ENCODE data around the gene KLHL11. TPM values are rescaled to one million over a fixed set of nuclear protein-coding genes. Genes with fewer than 3 reads are reported as not detected.

KLHL11 gene
- total RNA-seq, 1 experiment from 2014 or later = 14.5 TPM

DNA sequence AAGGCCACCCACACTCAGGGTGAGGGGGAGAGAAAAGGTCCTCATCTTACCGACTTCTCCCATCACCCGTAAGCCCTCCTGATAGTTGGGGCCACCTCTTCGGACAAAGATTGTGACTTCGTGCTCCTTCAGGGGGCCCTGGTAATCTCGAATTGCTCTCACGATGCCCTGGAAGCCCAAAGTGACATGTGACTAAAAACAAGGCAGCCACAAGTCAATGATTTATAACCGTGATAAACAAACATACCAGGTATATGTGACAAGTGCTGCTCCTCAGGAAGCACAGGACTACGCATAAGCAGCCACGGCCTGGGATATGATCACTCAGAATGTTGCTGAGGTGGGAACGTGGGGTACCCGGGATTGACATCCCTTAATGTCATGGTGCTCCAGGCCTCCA is 36.4 kb upstream of the KLHL11 start:
- POLR2A ChIA-PET (ENCODE audit: unreplicated experiment) = no interaction called here
- DNase-seq = no peak
- Histone ChIP-seq H3K27ac (no peak overlapping the region), H3K36me3 (ENCODE audit: low read depth) (peaks cover 21% of the 10 kb centered on the region), H3K9me2 (ENCODE audit: insufficient read depth) (no peaks in the 10 kb centered on the region), H3K4me2 (no peak overlapping the region), H3K4me1 (replicated peaks; ENCODE audit: insufficient read depth) (no peaks in the 10 kb centered on the region), H3K27me3 (ENCODE audit: insufficient read depth, low read depth) (no peaks in the 10 kb centered on the region), H3K9me3 (ENCODE audit: insufficient read depth, low read depth) (no peaks in the 10 kb centered on the region), H2AFZ (no peak overlapping the region), H3F3A (ENCODE audit: insufficient read depth, low read depth) (peaks cover 21% of the 10 kb centered on the region; the same call in 1 of the 2 replicates), H4K20me1 (ENCODE audit: insufficient read depth) (no peaks in the 10 kb centered on the region), H3K4me3 (no peak overlapping the region), H3K79me2 (ENCODE audit: low read depth) (no peaks in the 10 kb centered on the region)
- CTCF ChIA-PET = no interaction called here
- TF ChIP-seq, protein P1, sequence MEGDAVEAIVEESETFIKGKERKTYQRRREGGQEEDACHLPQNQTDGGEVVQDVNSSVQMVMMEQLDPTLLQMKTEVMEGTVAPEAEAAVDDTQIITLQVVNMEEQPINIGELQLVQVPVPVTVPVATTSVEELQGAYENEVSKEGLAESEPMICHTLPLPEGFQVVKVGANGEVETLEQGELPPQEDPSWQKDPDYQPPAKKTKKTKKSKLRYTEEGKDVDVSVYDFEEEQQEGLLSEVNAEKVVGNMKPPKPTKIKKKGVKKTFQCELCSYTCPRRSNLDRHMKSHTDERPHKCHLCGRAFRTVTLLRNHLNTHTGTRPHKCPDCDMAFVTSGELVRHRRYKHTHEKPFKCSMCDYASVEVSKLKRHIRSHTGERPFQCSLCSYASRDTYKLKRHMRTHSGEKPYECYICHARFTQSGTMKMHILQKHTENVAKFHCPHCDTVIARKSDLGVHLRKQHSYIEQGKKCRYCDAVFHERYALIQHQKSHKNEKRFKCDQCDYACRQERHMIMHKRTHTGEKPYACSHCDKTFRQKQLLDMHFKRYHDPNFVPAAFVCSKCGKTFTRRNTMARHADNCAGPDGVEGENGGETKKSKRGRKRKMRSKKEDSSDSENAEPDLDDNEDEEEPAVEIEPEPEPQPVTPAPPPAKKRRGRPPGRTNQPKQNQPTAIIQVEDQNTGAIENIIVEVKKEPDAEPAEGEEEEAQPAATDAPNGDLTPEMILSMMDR (conservative IDR thresholded peaks at IDR 0.05) = no peak
- TF ChIP-seq EZH2 (IDR thresholded peaks at IDR 0.05; ENCODE audit: low read depth) = no peak
- intact Hi-C loops (cut with micrococcal nuclease; ENCODE audit: unreplicated experiment) = no loop called here
- BruUV-seq (replicated peaks) = no TSS peak

DNA sequence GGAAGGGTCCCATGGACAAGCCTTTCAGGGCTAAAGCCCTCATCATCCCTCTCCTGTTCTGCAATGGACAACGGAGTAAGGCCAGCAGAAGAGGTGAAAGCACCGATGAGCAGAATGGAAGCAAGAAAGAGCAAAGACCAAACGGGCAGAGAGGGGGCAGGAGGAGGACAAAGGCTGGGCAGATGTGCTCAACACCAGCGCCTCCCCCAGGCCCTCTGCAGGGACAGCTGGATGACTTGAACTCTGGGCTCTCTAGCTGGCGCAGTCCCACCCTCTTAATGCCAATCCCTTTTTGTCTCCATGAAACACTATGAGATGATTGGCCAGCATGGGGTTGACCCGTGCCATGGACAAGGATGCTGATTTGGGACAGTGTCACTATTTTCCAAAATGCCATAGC is 31.5 kb upstream of the KLHL11 start:
- no peaks in the 10 kb centered on the region for H3K9me3 ChIP-seq (ENCODE audit: insufficient read depth, low read depth)
- peaks cover 27% of the 10 kb centered on the region for H3K36me3 ChIP-seq (ENCODE audit: low read depth)
- H3K27ac ChIP-seq = no peak overlapping the region
- H3F3A ChIP-seq (ENCODE audit: insufficient read depth, low read depth) = peaks cover 22% of the 10 kb centered on the region; the same call in 1 of the 2 replicates
- intact Hi-C loops (cut with micrococcal nuclease; ENCODE audit: unreplicated experiment) = no loop called here
- no peaks in the 10 kb centered on the region for H3K27me3 ChIP-seq (ENCODE audit: insufficient read depth, low read depth)
- TF ChIP-seq, protein P1 (conservative IDR thresholded peaks at IDR 0.05) = no peak
- no peak for TF ChIP-seq EZH2 (IDR thresholded peaks at IDR 0.05; ENCODE audit: low read depth)
- peaks cover 5% of the 10 kb centered on the region; the same call in 1 of the 2 replicates for H4K20me1 ChIP-seq (ENCODE audit: insufficient read depth)
- H3K9me2 ChIP-seq (ENCODE audit: insufficient read depth) = no peaks in the 10 kb centered on the region
- BruUV-seq (replicated peaks) = no TSS peak
- no peak overlapping the region for H3K4me2 ChIP-seq
- ChIA-PET CTCF (no interaction called here), POLR2A (ENCODE audit: unreplicated experiment) (no interaction called here)
- H2AFZ ChIP-seq = no peak overlapping the region
- DNase-seq = no peak
- H3K4me3 ChIP-seq = no peak overlapping the region
- H3K4me1 ChIP-seq (replicated peaks; ENCODE audit: insufficient read depth) = no peaks in the 10 kb centered on the region
- H3K79me2 ChIP-seq (ENCODE audit: low read depth) = no peaks in the 10 kb centered on the region

DNA sequence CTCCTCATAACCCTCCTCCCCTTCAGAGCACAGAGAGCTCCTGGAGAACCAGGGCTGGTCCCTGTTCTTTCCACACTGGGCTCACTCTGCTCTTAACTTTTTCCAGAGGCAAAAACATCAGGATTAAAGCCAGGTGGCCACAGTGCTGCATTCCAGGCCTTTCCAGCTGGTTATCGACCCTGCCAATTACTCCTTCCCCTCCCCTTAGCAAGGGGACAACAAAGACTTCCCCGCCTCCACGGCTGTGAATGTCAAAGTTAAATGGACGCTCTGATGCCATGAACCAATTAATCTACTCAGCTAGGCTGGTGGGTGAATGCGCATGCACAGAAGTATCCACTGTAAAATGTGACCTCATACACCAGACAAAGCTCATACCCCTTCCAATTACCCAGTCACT is 30.4 kb upstream of the KLHL11 start:
- POLR2A ChIA-PET (ENCODE audit: unreplicated experiment) = no interaction called here

More for the DNA sequence above, 30.4 kb upstream of the KLHL11 start:
- Histone ChIP-seq H3K36me3 (ENCODE audit: low read depth) (peaks cover 23% of the 10 kb centered on the region), H3K27ac (no peak overlapping the region), H3K4me2 (no peak overlapping the region), H3F3A (ENCODE audit: insufficient read depth, low read depth) (peaks cover 27% of the 10 kb centered on the region; the same call in 1 of the 2 replicates), H3K9me2 (ENCODE audit: insufficient read depth) (no peaks in the 10 kb centered on the region), H4K20me1 (ENCODE audit: insufficient read depth) (peaks cover 7% of the 10 kb centered on the region; the same call in 1 of the 2 replicates), H2AFZ (no peak overlapping the region), H3K79me2 (ENCODE audit: low read depth) (no peaks in the 10 kb centered on the region), H3K4me1 (replicated peaks; ENCODE audit: insufficient read depth) (no peaks in the 10 kb centered on the region), H3K27me3 (ENCODE audit: insufficient read depth, low read depth) (no peaks in the 10 kb centered on the region), H3K4me3 (no peak overlapping the region), H3K9me3 (ENCODE audit: insufficient read depth, low read depth) (no peaks in the 10 kb centered on the region)
- no TSS peak for BruUV-seq (replicated peaks)
- intact Hi-C loops (cut with micrococcal nuclease; ENCODE audit: unreplicated experiment) = no loop called here
- DNase-seq = no peak
- TF ChIP-seq EZH2 (IDR thresholded peaks at IDR 0.05; ENCODE audit: low read depth) = no peak
- CTCF ChIA-PET = no interaction called here

Measured in PC-9 (cell line).